Liver (tissue), 9 donors: ENCODE data around the gene BANK1. TPM values are rescaled to one million over a fixed set of nuclear protein-coding genes. Genes with fewer than 3 reads are reported as not detected.

Source experiments
- DNase-seq: peaks from one replicate; pipeline ENCODE4 v3.0.0-alpha.2; 2017; ENCODE audit warnings: low spot score
- H3K27ac ChIP-seq, 2 donors: one replicate each; pipeline ENCODE4 v1.7.0; 2013; ENCODE audit warnings: inconsistent platforms in 2 of 2, low read length in 2 of 2, control low read depth in 1 of 2, low read depth in 1 of 2, mild to moderate bottlenecking in 1 of 2
- H3K27me3 ChIP-seq, 4 donors: one replicate each; pipeline versions ENCODE4 v1.6.1 to v1.7.0; 2013; ENCODE audit warnings: low read length in 3 of 4, inconsistent platforms in 1 of 4, mild to moderate bottlenecking in 1 of 4, moderate library complexity in 1 of 4; ENCODE audit not compliant: control insufficient read depth in 4 of 4, insufficient read depth in 4 of 4
- H3K36me3 ChIP-seq, 4 donors: one replicate each; pipeline versions ENCODE4 v1.6.1 to v1.7.0; 2013; ENCODE audit warnings: low read length in 3 of 4, mild to moderate bottlenecking in 3 of 4, low read depth in 1 of 4, moderate library complexity in 1 of 4; ENCODE audit not compliant: control insufficient read depth in 4 of 4, insufficient read depth in 3 of 4
- H3K4me1 ChIP-seq, 4 donors: one replicate each; pipeline versions ENCODE4 v1.6.1 to v1.7.0; 2013; ENCODE audit warnings: low read length in 3 of 4, mild to moderate bottlenecking in 3 of 4, moderate library complexity in 1 of 4; ENCODE audit not compliant: control insufficient read depth in 4 of 4, insufficient read depth in 4 of 4
- H3K4me3 ChIP-seq, 3 donors: one replicate each; pipeline versions ENCODE4 v1.6.1 to v1.7.0; 2013; ENCODE audit warnings: low read length in 3 of 3, control low read depth in 1 of 3, low read depth in 1 of 3, mild to moderate bottlenecking in 1 of 3
- H3K9ac ChIP-seq, 2 donors: one replicate each; pipeline ENCODE4 v1.7.0; 2013; ENCODE audit warnings: low read length in 2 of 2, mild to moderate bottlenecking in 2 of 2, moderate library complexity in 2 of 2, control low read depth in 1 of 2, low read depth in 1 of 2
- H3K9me3 ChIP-seq, 4 donors: one replicate each; pipeline versions ENCODE4 v1.6.1 to v1.7.0; 2013; ENCODE audit warnings: low read length in 3 of 4; ENCODE audit not compliant: control insufficient read depth in 4 of 4
- EGR1 ChIP-seq, 2 donors: IDR thresholded peaks; 2 replicates each; pipeline ENCODE4 v1.6.1; 2016 to 2018; ENCODE audit warnings: antibody characterized with exemption in 2 of 2, low read depth in 2 of 2
- FOXA1 ChIP-seq: IDR thresholded peaks from 2 replicates; pipeline ENCODE4 v1.6.1; 2016; ENCODE audit warnings: antibody characterized with exemption
- FOXA2 ChIP-seq: IDR thresholded peaks from 2 replicates; pipeline ENCODE4 v1.6.1; 2016; ENCODE audit warnings: antibody characterized with exemption
- GABPA ChIP-seq, 2 donors: IDR thresholded peaks in 1 of 2; conservative IDR thresholded peaks in 1 of 2; 2 replicates each; pipeline ENCODE4 v1.6.1; 2016; ENCODE audit warnings: antibody characterized with exemption in 2 of 2, mild to moderate bottlenecking in 1 of 2, moderate library complexity in 1 of 2
- HNF4A ChIP-seq, 2 donors: conservative IDR thresholded peaks; 2 replicates each; pipeline ENCODE4 v1.6.1; 2016; ENCODE audit warnings: antibody characterized with exemption in 2 of 2, mild to moderate bottlenecking in 2 of 2
- HNF4G ChIP-seq: IDR thresholded peaks from 2 replicates; pipeline ENCODE4 v1.6.1; 2016; ENCODE audit warnings: antibody characterized with exemption
- JUND ChIP-seq, 2 donors: IDR thresholded peaks; 2 replicates each; pipeline ENCODE4 v1.6.1; 2016; ENCODE audit warnings: antibody characterized with exemption in 2 of 2
- NR2F2 ChIP-seq: IDR thresholded peaks from 2 replicates; pipeline ENCODE4 v1.6.1; 2016; ENCODE audit warnings: antibody characterized with exemption
- RAD21 ChIP-seq, 2 donors: IDR thresholded peaks; 2 replicates each; pipeline ENCODE4 v1.6.1; 2016; ENCODE audit warnings: antibody characterized with exemption in 2 of 2, mild to moderate bottlenecking in 2 of 2
- RXRA ChIP-seq, 2 donors: IDR thresholded peaks; 2 replicates each; pipeline ENCODE4 v1.6.1; 2017 to 2018; ENCODE audit warnings: antibody characterized with exemption in 2 of 2, mild to moderate bottlenecking in 1 of 2
- SP1 ChIP-seq: IDR thresholded peaks from 2 replicates; pipeline ENCODE4 v1.6.1; 2018; ENCODE audit warnings: antibody characterized with exemption, mild to moderate bottlenecking
- TAF1 ChIP-seq: conservative IDR thresholded peaks from 2 replicates; pipeline ENCODE4 v1.6.1; 2016; ENCODE audit warnings: antibody characterized with exemption, mild to moderate bottlenecking
- YY1 ChIP-seq: IDR thresholded peaks from 2 replicates; pipeline ENCODE4 v1.6.1; 2016; ENCODE audit warnings: antibody characterized with exemption, mild to moderate bottlenecking
- WGBS: extraction: QIAGEN DNeasy Blood & Tissue Kit; methylation state at CpG from one replicate; pipeline ENCODE4 v1.1.7; 2013; 5-methylcytosine and 5-hydroxymethylcytosine counted together
- polyA plus RNA-seq, 2 donors: library from polyadenylated mRNA; stranded (reverse) in 1 of 2; unstranded in 1 of 2; fragments of 200-250 nt in 1 of 2; fragments of >200 nt in 1 of 2; fragmentation: Nextera tagmentation in 1 of 2; extraction: Ambion mirVana in 1 of 2; gene quantifications; one replicate each; pipeline versions ENCODE4 v1.2.1 to v1.2.3, GENCODE V29; 2013 to 2015
- total RNA-seq, 2 donors: library from RNA; depleted of rRNA; stranded (reverse); fragments of >200 nt; gene quantifications; one replicate each; pipeline ENCODE4 v1.2.3, GENCODE V29; 2014
- TF ChIP-seq, protein P1 (sequence below): IDR thresholded peaks from 2 replicates; pipeline ENCODE4 v1.6.1; 2016; ENCODE audit warnings: antibody characterized with exemption
- TF ChIP-seq, protein P2 (sequence below): fragments of 150-350 bp; IDR thresholded peaks from 2 replicates; pipeline ENCODE4 v1.5.1; 2017; ENCODE audit warnings: improper control_type of control experiment, low read depth, low read length; ENCODE audit not compliant: missing input control
- TF ChIP-seq, protein P3 (sequence below): IDR thresholded peaks from 2 replicates; pipeline ENCODE4 v1.6.1; 2016; ENCODE audit warnings: antibody characterized with exemption
- TF ChIP-seq, protein P4 (sequence below): IDR thresholded peaks from 2 replicates; pipeline ENCODE4 v1.6.1; 2016; ENCODE audit warnings: antibody characterized with exemption
- TF ChIP-seq, protein P5 (sequence below): IDR thresholded peaks from 2 replicates; pipeline ENCODE4 v1.6.1; 2016; ENCODE audit warnings: antibody characterized with exemption, mild to moderate bottlenecking
- donor health status: healthy.
- donor health status: healthy.
- donor health status: healthy.
- donor health status: healthy.
- donor health status: healthy.

Gene BANK1
- total and polyA plus RNA-seq, 4 donors = 0.06 to 1.7 (median 0.35) TPM

DNA sequence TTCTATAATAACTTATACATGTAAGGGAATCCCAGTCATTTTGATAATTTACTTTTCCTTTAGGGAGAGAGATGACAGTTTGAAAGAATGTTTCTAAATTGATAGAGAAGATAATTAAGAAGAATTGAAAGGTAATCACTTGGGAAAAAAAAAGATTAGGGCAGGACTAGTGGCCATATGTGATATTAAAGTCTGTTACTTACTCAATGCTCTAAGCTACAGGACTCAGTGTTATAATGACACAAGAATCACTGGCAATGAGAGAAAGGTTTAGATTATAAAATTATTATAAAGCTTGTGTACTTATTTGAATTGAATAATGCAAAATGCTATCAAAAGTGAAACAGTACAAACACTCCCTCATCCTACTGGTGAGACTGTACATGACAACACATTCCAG is 265.3 kb downstream of the BANK1 start:
- no peaks in the 10 kb centered on the region for H3K4me1 ChIP-seq
- no peak overlapping the region for H3K9ac ChIP-seq
- no peak overlapping the region for H3K4me3 ChIP-seq
- H3K36me3 ChIP-seq = no peaks in the 10 kb centered on the region
- no peaks in the 10 kb centered on the region for H3K9me3 ChIP-seq
- no peaks in the 10 kb centered on the region for H3K27me3 ChIP-seq
- H3K27ac ChIP-seq = no peak overlapping the region
- no peak for DNase-seq
- TF ChIP-seq, protein P1, sequence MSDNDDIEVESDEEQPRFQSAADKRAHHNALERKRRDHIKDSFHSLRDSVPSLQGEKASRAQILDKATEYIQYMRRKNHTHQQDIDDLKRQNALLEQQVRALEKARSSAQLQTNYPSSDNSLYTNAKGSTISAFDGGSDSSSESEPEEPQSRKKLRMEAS = no peak
- TF ChIP-seq, protein P2, sequence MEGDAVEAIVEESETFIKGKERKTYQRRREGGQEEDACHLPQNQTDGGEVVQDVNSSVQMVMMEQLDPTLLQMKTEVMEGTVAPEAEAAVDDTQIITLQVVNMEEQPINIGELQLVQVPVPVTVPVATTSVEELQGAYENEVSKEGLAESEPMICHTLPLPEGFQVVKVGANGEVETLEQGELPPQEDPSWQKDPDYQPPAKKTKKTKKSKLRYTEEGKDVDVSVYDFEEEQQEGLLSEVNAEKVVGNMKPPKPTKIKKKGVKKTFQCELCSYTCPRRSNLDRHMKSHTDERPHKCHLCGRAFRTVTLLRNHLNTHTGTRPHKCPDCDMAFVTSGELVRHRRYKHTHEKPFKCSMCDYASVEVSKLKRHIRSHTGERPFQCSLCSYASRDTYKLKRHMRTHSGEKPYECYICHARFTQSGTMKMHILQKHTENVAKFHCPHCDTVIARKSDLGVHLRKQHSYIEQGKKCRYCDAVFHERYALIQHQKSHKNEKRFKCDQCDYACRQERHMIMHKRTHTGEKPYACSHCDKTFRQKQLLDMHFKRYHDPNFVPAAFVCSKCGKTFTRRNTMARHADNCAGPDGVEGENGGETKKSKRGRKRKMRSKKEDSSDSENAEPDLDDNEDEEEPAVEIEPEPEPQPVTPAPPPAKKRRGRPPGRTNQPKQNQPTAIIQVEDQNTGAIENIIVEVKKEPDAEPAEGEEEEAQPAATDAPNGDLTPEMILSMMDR = no peak
- TF ChIP-seq NR2F2 (no peak), YY1 (no peak), RAD21 (IDR thresholded peaks at IDR 0.05) (no peak), RXRA (IDR thresholded peaks at IDR 0.05) (no peak), TAF1 (no peak), HNF4A (conservative IDR thresholded peaks at IDR 0.05) (no peak), SP1 (no peak), HNF4G (no peak), FOXA2 (no peak), FOXA1 (no peak), EGR1 (IDR thresholded peaks at IDR 0.05; ENCODE audit: low read depth in 2 of 2) (no peak), GABPA (IDR thresholded peaks at IDR 0.05 in 1 of 2, conservative IDR thresholded peaks at IDR 0.05 in 1 of 2) (no peak)
- TF ChIP-seq, protein P3, sequence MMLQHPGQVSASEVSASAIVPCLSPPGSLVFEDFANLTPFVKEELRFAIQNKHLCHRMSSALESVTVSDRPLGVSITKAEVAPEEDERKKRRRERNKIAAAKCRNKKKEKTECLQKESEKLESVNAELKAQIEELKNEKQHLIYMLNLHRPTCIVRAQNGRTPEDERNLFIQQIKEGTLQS = no peak
- TF ChIP-seq, protein P4, sequence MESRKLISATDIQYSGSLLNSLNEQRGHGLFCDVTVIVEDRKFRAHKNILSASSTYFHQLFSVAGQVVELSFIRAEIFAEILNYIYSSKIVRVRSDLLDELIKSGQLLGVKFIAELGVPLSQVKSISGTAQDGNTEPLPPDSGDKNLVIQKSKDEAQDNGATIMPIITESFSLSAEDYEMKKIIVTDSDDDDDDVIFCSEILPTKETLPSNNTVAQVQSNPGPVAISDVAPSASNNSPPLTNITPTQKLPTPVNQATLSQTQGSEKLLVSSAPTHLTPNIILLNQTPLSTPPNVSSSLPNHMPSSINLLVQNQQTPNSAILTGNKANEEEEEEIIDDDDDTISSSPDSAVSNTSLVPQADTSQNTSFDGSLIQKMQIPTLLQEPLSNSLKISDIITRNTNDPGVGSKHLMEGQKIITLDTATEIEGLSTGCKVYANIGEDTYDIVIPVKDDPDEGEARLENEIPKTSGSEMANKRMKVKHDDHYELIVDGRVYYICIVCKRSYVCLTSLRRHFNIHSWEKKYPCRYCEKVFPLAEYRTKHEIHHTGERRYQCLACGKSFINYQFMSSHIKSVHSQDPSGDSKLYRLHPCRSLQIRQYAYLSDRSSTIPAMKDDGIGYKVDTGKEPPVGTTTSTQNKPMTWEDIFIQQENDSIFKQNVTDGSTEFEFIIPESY = no peak
- TF ChIP-seq, protein P5, sequence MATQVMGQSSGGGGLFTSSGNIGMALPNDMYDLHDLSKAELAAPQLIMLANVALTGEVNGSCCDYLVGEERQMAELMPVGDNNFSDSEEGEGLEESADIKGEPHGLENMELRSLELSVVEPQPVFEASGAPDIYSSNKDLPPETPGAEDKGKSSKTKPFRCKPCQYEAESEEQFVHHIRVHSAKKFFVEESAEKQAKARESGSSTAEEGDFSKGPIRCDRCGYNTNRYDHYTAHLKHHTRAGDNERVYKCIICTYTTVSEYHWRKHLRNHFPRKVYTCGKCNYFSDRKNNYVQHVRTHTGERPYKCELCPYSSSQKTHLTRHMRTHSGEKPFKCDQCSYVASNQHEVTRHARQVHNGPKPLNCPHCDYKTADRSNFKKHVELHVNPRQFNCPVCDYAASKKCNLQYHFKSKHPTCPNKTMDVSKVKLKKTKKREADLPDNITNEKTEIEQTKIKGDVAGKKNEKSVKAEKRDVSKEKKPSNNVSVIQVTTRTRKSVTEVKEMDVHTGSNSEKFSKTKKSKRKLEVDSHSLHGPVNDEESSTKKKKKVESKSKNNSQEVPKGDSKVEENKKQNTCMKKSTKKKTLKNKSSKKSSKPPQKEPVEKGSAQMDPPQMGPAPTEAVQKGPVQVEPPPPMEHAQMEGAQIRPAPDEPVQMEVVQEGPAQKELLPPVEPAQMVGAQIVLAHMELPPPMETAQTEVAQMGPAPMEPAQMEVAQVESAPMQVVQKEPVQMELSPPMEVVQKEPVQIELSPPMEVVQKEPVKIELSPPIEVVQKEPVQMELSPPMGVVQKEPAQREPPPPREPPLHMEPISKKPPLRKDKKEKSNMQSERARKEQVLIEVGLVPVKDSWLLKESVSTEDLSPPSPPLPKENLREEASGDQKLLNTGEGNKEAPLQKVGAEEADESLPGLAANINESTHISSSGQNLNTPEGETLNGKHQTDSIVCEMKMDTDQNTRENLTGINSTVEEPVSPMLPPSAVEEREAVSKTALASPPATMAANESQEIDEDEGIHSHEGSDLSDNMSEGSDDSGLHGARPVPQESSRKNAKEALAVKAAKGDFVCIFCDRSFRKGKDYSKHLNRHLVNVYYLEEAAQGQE = no peak

DNA sequence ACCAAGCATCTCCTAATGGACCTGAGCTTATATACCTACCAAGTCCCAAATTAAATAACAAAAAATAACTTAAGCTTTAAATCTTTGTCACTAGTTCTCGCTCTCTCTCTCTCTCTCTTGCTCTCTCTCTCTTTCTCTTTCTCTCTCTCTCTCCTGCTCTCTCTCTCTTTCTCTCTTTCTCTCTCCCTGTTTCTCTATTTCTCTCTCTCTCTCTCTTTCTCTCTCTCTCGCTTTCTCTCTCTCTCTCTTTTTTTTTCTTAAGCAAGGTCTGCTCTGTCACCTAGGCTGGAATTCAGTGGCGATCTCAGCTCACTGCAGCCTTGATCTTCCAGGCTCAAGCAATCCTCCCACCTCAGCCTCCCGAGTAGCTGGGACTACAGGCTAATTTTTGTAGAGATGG is 266.6 kb downstream of the BANK1 start:
- H3K9ac ChIP-seq = no peak overlapping the region
- DNase-seq = no peak
- no peaks in the 10 kb centered on the region for H3K9me3 ChIP-seq
- H3K27me3 ChIP-seq = no peaks in the 10 kb centered on the region
- 85% methylated on average over 4 of the region's 4 CpGs for WGBS
- H3K4me3 ChIP-seq = no peak overlapping the region
- H3K36me3 ChIP-seq = no peaks in the 10 kb centered on the region
- no peaks in the 10 kb centered on the region for H3K4me1 ChIP-seq
- H3K27ac ChIP-seq = no peak overlapping the region
- TF ChIP-seq RXRA (IDR thresholded peaks at IDR 0.05) (no peak), GABPA (IDR thresholded peaks at IDR 0.05 in 1 of 2, conservative IDR thresholded peaks at IDR 0.05 in 1 of 2) (no peak), SP1 (no peak), JUND (IDR thresholded peaks at IDR 0.05) (no peak)
- TF ChIP-seq, protein P3 = no peak
- TF ChIP-seq, protein P1 = no peak
- TF ChIP-seq, protein P5 = no peak
- TF ChIP-seq, protein P4 = no peak
